ENCODE measurements around the gene RPS27L.
"Not testable (repeated sequence)": the region's sequence is repeated elsewhere in the genome, so short reads cannot be mapped to it uniquely, and the experiment has no call there.

RPS27L gene

DNA sequence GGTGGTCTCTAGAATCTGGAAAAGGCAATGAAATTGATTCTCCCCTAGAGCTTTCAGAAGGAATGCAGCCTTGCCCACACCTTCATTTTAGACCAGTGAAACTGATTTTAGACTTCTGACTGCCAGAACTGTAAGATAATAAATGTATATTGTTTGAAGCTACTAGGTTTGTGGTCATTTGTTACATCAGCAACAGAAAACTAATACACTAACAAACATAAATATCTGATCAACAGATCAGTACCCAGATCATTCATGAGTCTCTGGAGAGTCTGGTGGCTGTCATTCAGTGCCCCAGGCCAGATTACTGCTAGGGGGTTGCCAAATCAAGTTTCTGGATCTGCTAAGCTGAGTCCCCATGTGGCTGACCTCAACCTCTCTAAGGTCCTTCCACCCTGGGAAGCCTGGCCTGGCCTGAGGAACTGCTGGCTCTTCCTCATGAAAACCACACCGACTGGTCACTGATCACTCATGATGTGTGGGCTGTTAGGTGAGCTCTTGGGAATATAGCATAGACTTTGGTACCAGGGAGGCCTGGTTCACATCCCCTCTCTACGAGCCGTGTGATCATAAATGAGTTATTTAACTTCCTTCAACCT lies 46.8 kb downstream of the RPS27L start:
- no peaks in the 10 kb centered on the region for H3K9me3 Mint-ChIP-seq
- H3K27ac Mint-ChIP-seq, result no peak overlapping the region
- H3K4me1 Mint-ChIP-seq, result no peaks in the 10 kb centered on the region
- H3K36me3 Mint-ChIP-seq, result no peaks in the 10 kb centered on the region
- DNase-seq (ENCODE audit: low spot score in 2 of 2), result no peak
- no peak for ATAC-seq (ENCODE audit: low read depth)
- H3K4me3 Mint-ChIP-seq, result no peak overlapping the region
- H3K27me3 Mint-ChIP-seq, result peaks cover 8% of the 10 kb centered on the region

DNA sequence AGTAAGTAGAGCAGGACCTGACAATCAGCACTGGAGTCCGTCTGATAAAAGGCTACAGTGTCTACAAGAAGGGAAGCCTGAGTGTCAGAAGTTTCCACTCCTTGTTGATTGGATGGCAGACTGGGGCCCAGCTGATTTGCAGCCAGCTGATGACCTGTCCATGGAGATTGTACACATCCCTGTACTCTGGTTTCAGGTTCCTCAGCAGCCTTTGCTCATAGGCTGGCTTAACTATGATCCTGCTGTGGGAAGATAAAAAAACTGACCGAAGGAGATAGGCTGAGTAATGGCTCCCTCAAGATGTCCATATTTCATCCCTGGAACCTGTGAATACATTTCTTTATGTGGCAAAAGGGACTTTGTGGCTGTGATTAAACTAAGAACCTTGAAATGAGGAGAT lies 47.4 kb downstream of the RPS27L start:
- Mint-ChIP-seq H3K27ac (no peak overlapping the region), H3K4me1 (no peaks in the 10 kb centered on the region), H3K4me3 (no peak overlapping the region), H3K36me3 (no peaks in the 10 kb centered on the region), H3K27me3 (peaks cover 8% of the 10 kb centered on the region), H3K9me3 (no peaks in the 10 kb centered on the region)
- DNase-seq (ENCODE audit: low spot score in 2 of 2) (no peak), ATAC-seq (ENCODE audit: low read depth) (no peak)

DNA sequence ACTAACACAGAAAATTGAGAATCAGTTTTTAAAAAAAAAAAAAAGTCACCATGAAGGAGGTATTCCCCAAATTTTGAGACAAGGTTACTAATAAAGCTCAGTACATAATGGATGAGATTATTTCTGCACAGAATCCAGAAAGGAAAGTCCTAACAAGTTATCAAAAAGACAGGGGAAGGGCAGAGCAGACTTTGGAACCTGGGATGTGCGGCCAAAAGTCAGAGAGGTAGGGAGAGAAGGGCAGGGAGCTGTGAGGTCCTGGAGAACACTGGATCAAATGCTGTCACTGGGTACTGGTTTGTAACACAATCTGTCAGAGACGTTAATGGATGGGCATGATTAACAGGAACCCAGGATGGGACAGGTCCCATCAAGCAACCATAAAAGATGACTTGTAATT lies 47.8 kb downstream of the RPS27L start:
- Mint-ChIP-seq H3K27ac (no peak overlapping the region), H3K36me3 (no peaks in the 10 kb centered on the region), H3K27me3 (peaks cover 8% of the 10 kb centered on the region), H3K4me1 (no peaks in the 10 kb centered on the region), H3K9me3 (no peaks in the 10 kb centered on the region), H3K4me3 (no peak overlapping the region)
- DNase-seq (ENCODE audit: low spot score in 2 of 2), result no peak
- ATAC-seq (ENCODE audit: low read depth), result no peak

DNA sequence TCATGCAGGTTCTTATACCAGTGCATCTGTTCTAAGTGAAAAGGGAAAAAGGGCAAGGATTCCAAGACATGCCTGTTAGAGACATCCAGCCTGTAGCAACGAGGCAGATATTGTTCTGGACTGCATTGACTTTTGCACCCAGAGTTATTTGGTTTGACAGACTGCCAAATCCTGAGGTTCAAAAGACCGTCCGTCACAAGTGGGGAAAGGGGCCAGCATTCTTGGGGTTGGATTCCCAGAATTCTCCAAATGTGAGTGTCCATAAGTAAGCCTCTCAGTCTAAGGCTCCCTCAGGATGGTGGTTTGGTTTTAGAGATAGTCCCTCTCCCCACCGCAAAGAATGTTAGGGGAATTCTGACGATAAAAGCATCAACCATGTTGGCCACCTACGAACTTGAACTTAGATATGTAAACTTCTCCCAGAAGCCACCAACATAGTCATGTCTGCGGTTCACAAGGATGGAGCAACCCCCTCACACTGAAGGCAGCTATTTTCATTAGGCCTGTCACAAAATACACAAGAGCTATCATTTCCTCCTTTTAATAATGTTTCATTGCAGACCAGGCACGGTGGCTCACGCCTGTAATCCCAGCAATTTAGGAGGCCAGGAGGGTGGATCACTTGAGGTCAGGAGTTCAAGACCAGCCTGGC lies 49.3 kb downstream of the RPS27L start:
- Mint-ChIP-seq H3K9me3 (no peaks in the 10 kb centered on the region), H3K4me3 (no peak overlapping the region), H3K27ac (no peak overlapping the region), H3K4me1 (no peaks in the 10 kb centered on the region), H3K27me3 (peaks cover 10% of the 10 kb centered on the region), H3K36me3 (no peaks in the 10 kb centered on the region)
- DNase-seq (ENCODE audit: low spot score in 2 of 2) (no peak), ATAC-seq (ENCODE audit: low read depth) (no peak)

DNA sequence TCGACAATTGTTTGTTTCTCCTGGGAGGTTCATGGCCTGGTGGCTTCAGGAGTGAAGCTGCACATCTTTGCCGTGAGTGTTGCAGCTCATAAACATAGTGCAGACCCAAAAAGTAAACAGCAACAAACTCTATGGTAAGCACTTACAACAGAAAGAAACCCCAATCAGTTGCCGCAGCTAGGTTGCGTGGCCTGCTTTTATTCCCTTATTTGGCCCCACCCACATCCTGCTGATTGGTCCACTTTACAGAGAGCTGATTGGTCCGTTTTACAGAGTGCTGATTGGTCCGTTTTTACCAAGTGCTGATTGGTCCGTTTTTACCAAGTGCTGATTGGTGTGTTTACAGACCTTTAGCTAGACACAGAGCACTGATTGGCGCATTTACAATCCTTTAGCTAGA lies 51.9 kb downstream of the RPS27L start:
- not testable (repeated sequence) for H3K27ac Mint-ChIP-seq; H3K4me3 Mint-ChIP-seq; H3K36me3 Mint-ChIP-seq; H3K4me1 Mint-ChIP-seq; DNase-seq (ENCODE audit: low spot score in 2 of 2); H3K27me3 Mint-ChIP-seq; ATAC-seq (ENCODE audit: low read depth); H3K9me3 Mint-ChIP-seq

DNA sequence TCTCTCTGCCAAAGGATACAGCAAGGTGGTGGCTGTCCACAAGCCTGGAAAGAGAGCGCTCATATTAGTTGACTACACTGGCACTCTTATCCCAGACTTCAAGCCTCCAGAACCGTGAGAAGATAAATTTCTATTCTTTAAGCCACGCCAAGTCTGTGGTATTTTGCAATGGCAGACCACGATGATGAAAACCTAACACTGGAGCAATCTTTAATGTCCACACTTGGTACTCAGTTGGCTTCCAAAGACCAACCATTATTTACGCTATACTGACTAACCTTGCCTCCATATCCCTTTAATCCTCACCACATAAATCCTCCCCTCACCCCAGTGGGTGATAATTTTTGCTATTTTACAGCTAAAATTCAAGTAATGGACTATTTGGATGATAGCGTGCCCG lies 52.5 kb downstream of the RPS27L start:
- H3K4me3 Mint-ChIP-seq, result no peak overlapping the region
- H3K27me3 Mint-ChIP-seq, result peaks cover 10% of the 10 kb centered on the region
- no peak overlapping the region for H3K27ac Mint-ChIP-seq
- ATAC-seq (ENCODE audit: low read depth) (no peak), DNase-seq (ENCODE audit: low spot score in 2 of 2) (no peak)
- no peaks in the 10 kb centered on the region for H3K9me3 Mint-ChIP-seq
- H3K36me3 Mint-ChIP-seq, result no peaks in the 10 kb centered on the region
- no peaks in the 10 kb centered on the region for H3K4me1 Mint-ChIP-seq

DNA sequence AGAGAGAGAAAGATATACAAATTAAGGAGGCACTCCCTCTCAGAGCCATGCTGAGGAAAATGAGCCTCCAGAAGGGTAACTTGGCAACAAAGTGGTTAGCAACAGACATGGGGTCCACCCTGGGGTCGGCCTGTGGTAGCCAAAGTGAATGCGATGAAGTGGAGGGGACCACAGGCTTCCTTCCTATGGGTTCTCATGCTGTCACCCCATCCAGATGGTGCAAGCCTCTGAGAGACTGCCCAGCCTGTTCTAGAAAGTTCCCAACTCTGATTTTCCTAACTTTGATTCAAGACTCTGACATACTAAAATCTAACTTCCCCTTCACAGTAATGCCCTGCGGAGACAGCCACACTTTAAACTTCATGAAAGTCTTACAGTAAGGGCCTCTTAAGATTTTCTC lies 53.9 kb downstream of the RPS27L start:
- H3K4me1 Mint-ChIP-seq, result no peaks in the 10 kb centered on the region
- H3K4me3 Mint-ChIP-seq, result no peak overlapping the region
- no peaks in the 10 kb centered on the region for H3K36me3 Mint-ChIP-seq
- no peaks in the 10 kb centered on the region for H3K9me3 Mint-ChIP-seq
- H3K27ac Mint-ChIP-seq, result no peak overlapping the region
- H3K27me3 Mint-ChIP-seq, result peaks cover 4% of the 10 kb centered on the region
- no peak for DNase-seq (ENCODE audit: low spot score in 2 of 2)
- ATAC-seq (ENCODE audit: low read depth), result no peak

DNA sequence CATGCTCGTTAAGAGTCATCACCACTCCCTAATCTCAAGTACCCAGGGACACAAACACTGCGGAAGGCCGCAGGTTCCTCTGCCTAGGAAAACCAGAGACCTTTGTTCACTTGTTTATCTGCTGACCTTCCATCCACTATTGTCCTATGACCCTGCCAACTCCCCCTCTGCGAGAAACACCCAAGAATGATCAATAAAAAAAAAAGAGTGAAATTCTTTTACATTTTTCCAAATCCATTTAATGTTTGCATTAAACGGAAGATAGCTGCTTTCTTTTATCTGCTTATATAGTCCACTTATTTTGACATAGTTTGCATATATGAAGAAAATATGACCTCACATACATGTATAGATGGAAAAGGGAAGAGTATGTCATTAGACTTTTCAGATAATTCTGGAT lies 57.7 kb downstream of the RPS27L start:
- not testable (repeated sequence) for DNase-seq (ENCODE audit: low spot score in 2 of 2); H3K4me1 Mint-ChIP-seq; H3K27me3 Mint-ChIP-seq; ATAC-seq (ENCODE audit: low read depth); H3K36me3 Mint-ChIP-seq; H3K27ac Mint-ChIP-seq; H3K9me3 Mint-ChIP-seq; H3K4me3 Mint-ChIP-seq

DNA sequence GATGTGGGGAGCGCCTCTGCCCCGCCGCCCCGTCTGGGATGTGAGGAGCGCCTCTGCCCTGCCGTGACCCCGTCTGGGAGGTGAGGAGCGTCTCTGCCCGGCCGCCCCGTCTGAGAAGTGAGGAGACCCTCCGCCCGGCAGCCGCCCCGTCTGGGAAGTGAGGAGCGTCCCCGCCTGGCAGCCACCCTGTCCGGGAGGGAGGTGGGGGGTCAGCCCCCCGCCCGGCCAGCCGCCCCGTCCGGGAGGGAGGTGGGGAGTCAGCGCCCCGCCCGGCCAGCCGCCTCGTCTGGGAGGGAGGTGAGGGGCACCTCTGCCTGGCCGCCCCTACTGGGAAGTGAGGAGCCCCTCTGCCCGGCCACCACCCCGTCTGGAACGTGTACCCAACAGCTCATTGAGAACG lies 58.4 kb downstream of the RPS27L start:
- not testable (repeated sequence) for ATAC-seq (ENCODE audit: low read depth); H3K27me3 Mint-ChIP-seq; H3K4me1 Mint-ChIP-seq; H3K36me3 Mint-ChIP-seq; DNase-seq (ENCODE audit: low spot score in 2 of 2); H3K9me3 Mint-ChIP-seq; H3K27ac Mint-ChIP-seq; H3K4me3 Mint-ChIP-seq

Measured in memory B cell (primary cell).